Activated CD4-positive, alpha-beta T cell treated with anti-CD3 and anti-CD28 coated beads, Interleukin-2, Interleukin-6, amounts not matched to agents 100 ng/mL and 50 ng/mL, durations not matched to agents 16 hours and 8 hours (primary cell): ENCODE measurements around the gene GOLGA8S.
"Not testable (repeated sequence)": the region's sequence is repeated elsewhere in the genome, so short reads cannot be mapped to it uniquely, and the experiment has no call there.

Experiments
- DNase-seq: peaks from one replicate; pipeline ENCODE4 v3.0.0-alpha.2; 2020

Gene GOLGA8S

DNA sequence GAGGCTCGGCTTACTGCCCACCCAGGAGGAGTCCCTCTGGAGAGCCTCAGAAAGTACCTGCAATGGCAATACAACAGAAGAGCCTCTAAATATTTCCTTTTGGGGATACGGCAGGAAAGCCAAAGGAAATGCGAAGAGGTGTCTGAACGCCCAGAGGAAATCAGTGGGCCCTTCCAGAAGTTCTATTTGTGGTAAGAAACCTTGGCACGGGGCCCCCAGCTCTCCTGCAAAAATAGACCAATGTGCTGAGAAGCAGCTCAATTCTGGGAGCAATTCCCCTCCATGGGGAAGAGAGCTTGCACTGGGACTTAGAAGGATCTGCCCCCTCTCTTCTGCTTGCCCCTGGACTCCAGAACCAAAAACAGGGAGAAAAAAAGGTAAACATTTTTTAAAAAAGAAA, 44.7 kb downstream of the GOLGA8S start:
- DNase-seq, result not testable (repeated sequence)

GRCh38 chr15:23401627-23402026, 47.1 kb downstream of the GOLGA8S start:
- DNase-seq, result no peak

DNA sequence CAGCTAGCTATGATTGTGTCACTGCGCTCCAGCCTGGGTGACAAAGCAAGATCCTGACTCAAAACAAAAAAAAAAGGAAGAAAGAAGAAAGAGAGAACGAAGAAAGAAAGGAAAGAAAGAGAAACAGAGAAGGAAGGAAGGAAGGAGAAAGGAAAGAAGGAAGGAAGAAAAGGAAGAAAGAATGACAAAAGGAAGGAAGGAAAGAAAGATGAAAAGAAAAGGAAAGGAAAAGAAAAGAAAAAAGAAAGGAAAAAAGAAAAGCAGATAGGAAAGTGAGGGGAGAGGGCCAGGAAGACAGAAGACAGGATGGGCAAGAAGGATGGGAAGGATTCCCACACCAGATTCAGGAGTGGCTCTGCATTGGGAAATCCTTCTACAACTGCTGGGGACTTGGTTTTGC, 47.6 kb downstream of the GOLGA8S start:
- no peak for DNase-seq

DNA sequence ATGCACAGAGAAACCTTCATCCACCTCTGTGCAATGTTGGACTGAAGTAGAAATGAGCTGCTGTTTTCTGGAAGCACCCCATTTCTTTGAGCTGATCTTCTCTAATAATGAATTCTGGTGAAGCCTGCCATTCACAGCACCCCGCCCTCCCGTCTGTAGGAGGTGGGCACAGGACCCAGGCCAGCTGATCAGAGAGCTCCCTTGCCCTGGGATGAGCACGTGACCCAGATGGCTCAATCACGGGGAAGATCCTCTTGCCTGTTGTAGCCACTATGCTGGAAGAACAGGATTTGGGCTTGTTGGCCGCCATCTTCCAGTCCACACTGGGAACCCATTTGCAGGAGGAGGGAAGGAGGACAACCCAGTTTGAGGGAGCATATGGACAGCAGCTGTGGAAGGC, 48.0 kb downstream of the GOLGA8S start:
- DNase-seq, result no peak

GRCh38 chr15:23403550-23403949, 49.0 kb downstream of the GOLGA8S start:
- DNase-seq, result no peak

DNA sequence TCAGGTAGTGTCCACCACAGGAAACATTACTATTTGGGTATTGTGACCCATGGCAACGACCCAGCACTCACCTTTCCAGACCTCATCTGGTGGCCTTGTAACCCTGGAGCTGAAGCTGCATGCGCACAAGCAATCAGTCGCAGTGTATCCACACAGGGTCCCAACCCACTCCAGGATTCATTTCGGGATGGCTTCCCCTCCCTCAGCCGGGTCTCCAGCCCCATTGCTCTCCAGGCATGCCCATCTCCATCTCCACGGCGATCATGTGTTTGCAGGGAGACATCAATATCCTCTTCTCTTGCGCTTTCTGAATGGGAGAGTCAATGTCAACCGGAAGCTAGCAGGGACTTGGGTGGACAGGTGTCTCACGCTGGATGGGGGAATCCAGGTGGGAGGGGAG, 57.3 kb downstream of the GOLGA8S start:
- no peak for DNase-seq

- DNase-seq, result not testable (repeated sequence)
Observed at GRCh38 chr15:23412881-23413600, 58.5 kb downstream of the GOLGA8S start.
